Measurements from ENCODE around the gene CALHM1. TPM values are rescaled to one million over a fixed set of nuclear protein-coding genes. Genes with fewer than 3 reads are reported as not detected.

CALHM1 gene
- total RNA-seq, 1 experiment from 2014 or later, result not detected

GRCh38 chr10:103447187-103447586 is 11.5 kb downstream of the CALHM1 start:
- Mint-ChIP-seq H3K27me3 (ENCODE audit: unreplicated experiment) (no peaks in the 10 kb centered on the region), H3K4me1 (ENCODE audit: low read depth, unreplicated experiment) (peaks cover 18% of the 10 kb centered on the region), H3K27ac (ENCODE audit: unreplicated experiment) (no peak overlapping the region), H3K36me3 (ENCODE audit: insufficient read depth, unreplicated experiment) (peaks cover 14% of the 10 kb centered on the region), H3K4me3 (ENCODE audit: low read depth, unreplicated experiment) (no peak overlapping the region), H3K9me3 (ENCODE audit: low read depth, unreplicated experiment) (no peaks in the 10 kb centered on the region)
- no peak for DNase-seq
- BruUV-seq (replicated peaks), result no TSS peak
- intact Hi-C loops (cut with micrococcal nuclease; ENCODE audit: unreplicated experiment), result no loop called here
- TF ChIP-seq, protein P1, sequence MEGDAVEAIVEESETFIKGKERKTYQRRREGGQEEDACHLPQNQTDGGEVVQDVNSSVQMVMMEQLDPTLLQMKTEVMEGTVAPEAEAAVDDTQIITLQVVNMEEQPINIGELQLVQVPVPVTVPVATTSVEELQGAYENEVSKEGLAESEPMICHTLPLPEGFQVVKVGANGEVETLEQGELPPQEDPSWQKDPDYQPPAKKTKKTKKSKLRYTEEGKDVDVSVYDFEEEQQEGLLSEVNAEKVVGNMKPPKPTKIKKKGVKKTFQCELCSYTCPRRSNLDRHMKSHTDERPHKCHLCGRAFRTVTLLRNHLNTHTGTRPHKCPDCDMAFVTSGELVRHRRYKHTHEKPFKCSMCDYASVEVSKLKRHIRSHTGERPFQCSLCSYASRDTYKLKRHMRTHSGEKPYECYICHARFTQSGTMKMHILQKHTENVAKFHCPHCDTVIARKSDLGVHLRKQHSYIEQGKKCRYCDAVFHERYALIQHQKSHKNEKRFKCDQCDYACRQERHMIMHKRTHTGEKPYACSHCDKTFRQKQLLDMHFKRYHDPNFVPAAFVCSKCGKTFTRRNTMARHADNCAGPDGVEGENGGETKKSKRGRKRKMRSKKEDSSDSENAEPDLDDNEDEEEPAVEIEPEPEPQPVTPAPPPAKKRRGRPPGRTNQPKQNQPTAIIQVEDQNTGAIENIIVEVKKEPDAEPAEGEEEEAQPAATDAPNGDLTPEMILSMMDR (IDR thresholded peaks at IDR 0.05; ENCODE audit: unreplicated experiment), result no peak
- CTCF ChIA-PET, result no interaction called here

DNA sequence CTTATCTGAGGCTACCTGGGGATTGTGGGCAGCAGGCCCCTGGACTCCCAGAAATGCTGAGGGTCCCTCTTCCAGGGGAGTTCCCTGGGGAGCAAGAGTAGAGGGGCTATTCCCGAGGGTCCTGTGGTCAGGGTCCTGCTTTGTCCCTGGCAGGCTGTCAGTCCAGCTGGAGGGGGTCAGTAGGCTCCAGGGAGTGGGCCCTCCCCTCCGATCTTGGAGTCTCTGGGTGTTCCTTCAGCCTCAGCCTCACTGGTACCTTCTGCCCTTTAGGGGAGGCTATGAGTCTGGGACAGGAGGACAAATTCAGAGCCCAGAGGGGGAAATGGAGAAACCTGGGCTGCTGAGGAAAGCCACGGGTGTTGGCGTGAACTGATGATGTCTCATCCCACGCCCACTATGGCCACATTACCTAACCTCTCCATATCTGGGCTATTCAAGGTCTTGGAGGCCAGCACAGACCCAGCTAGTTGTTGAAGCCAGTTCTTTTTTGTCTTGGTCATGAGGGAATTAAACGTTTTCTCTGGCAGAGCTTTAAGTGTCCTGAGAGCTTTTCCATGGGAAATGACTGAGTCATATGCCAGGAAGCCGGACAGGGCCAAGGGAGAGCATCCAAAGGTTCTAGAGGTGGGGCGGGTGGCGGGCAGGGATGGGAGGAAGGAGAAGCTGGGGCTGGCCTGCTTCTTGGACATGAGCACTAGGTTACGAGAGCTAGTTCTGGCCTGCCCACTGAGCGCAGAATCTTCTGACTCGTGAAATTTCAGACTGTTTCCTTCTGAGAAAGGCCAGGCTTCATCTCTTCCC is 12.7 kb downstream of the CALHM1 start:
- H3K9me3 Mint-ChIP-seq (ENCODE audit: low read depth, unreplicated experiment), result no peaks in the 10 kb centered on the region
- H3K27ac Mint-ChIP-seq (ENCODE audit: unreplicated experiment), result no peak overlapping the region
- intact Hi-C loops (cut with micrococcal nuclease; ENCODE audit: unreplicated experiment), result no loop called here
- peaks cover 14% of the 10 kb centered on the region for H3K4me1 Mint-ChIP-seq (ENCODE audit: low read depth, unreplicated experiment)
- no peak overlapping the region for H3K4me3 Mint-ChIP-seq (ENCODE audit: low read depth, unreplicated experiment)
- CTCF ChIA-PET, result interaction anchor here (0.6 to 1.0 kb wide), 2 partner anchors 80 to 511 kb away, joined by 3 to 4 read pairs; no protein-coding TSS in a partner anchor
- no peaks in the 10 kb centered on the region for H3K27me3 Mint-ChIP-seq (ENCODE audit: unreplicated experiment)
- DNase-seq, result no peak
- TF ChIP-seq, protein P1 (IDR thresholded peaks at IDR 0.05; ENCODE audit: unreplicated experiment), result no peak
- peaks cover 19% of the 10 kb centered on the region for H3K36me3 Mint-ChIP-seq (ENCODE audit: insufficient read depth, unreplicated experiment)
- no TSS peak for BruUV-seq (replicated peaks)

DNA sequence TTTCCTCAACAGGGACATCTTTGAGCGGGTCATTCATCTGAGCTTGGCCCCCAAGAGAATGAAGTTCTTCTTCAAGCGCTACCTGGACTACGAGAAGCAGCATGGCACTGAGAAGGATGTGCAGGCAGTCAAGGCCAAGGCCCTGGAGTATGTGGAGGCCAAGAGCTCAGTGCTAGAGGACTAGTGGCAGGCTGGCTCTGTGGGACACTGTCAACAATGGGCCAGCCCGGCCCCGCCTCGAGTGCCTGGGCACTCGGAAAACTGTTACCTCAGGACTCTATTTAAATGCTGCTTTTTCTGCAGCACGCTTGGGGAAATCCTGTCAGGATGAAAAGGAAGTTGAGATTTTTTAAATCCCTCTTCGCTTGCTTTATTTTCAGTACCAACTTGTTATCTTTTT is 13.3 kb downstream of the CALHM1 start:
- Mint-ChIP-seq H3K9me3 (ENCODE audit: low read depth, unreplicated experiment) (no peaks in the 10 kb centered on the region), H3K36me3 (ENCODE audit: insufficient read depth, unreplicated experiment) (peaks cover 21% of the 10 kb centered on the region), H3K4me3 (ENCODE audit: low read depth, unreplicated experiment) (no peak overlapping the region), H3K27ac (ENCODE audit: unreplicated experiment) (no peak overlapping the region), H3K4me1 (ENCODE audit: low read depth, unreplicated experiment) (peaks cover 9% of the 10 kb centered on the region), H3K27me3 (ENCODE audit: unreplicated experiment) (no peaks in the 10 kb centered on the region)
- BruUV-seq (replicated peaks), result no TSS peak
- CTCF ChIA-PET, result interaction anchor here (1.0 kb wide), 1 partner anchor 79 kb away, joined by 3 read pairs; no protein-coding TSS in a partner anchor
- TF ChIP-seq, protein P1 (IDR thresholded peaks at IDR 0.05; ENCODE audit: unreplicated experiment), result no peak
- DNase-seq, result no peak
- intact Hi-C loops (cut with micrococcal nuclease; ENCODE audit: unreplicated experiment), result no loop called here

DNA sequence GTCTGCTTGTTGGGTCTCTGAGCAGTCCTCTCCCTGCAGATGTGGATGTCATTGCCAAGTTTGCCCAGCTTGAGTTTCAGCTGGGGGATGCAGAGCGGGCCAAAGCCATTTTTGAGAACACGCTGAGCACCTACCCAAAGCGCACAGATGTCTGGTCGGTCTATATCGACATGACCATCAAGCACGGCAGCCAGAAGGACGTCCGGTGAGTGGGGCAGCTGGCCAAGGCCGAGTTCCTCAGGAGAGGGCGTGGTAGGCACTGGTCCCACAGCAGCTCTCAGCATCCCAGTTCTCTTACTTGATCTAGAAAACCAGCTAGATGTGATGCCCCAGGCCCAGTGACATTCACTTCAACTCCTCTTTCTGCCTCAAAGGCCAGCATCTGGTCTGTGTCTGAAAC is 14.2 kb downstream of the CALHM1 start:
- intact Hi-C loops (cut with micrococcal nuclease; ENCODE audit: unreplicated experiment), result no loop called here
- DNase-seq, result no peak
- H3K4me1 Mint-ChIP-seq (ENCODE audit: low read depth, unreplicated experiment), result peaks cover 3% of the 10 kb centered on the region
- BruUV-seq (replicated peaks), result no TSS peak
- H3K27ac Mint-ChIP-seq (ENCODE audit: unreplicated experiment), result no peak overlapping the region
- TF ChIP-seq, protein P1 (IDR thresholded peaks at IDR 0.05; ENCODE audit: unreplicated experiment), result no peak
- peaks cover 27% of the 10 kb centered on the region for H3K36me3 Mint-ChIP-seq (ENCODE audit: insufficient read depth, unreplicated experiment)
- H3K4me3 Mint-ChIP-seq (ENCODE audit: low read depth, unreplicated experiment), result no peak overlapping the region
- no peaks in the 10 kb centered on the region for H3K9me3 Mint-ChIP-seq (ENCODE audit: low read depth, unreplicated experiment)
- H3K27me3 Mint-ChIP-seq (ENCODE audit: unreplicated experiment), result no peaks in the 10 kb centered on the region
- CTCF ChIA-PET, result no interaction called here
